SJSA1 (cell line): ENCODE data around the gene DPYD. TPM values are rescaled to one million over a fixed set of nuclear protein-coding genes. Genes with fewer than 3 reads are reported as not detected.

Source experiments
- DNase-seq, 2 experiments: peaks; one replicate each; pipeline ENCODE4 v3.0.0-alpha.2; 2015 to 2020; ENCODE audit warnings: low spot score in 2 of 2, low read depth in 1 of 2
- H3K27ac ChIP-seq: fragments of 250-450 bp; sonication (Bioruptor Pico); 2 replicates; pipeline ENCODE4 v1.5.1; 2020; ENCODE audit warnings: mild to moderate bottlenecking, moderate library complexity
- H3K27me3 ChIP-seq: fragments of 250-450 bp; sonication (Bioruptor Pico); replicated peaks from 2 replicates; pipeline ENCODE4 v1.5.1; 2020; ENCODE audit warnings: mild to moderate bottlenecking, moderate library complexity
- H3K36me3 ChIP-seq: fragments of 250-450 bp; sonication (Bioruptor Pico); 2 replicates; pipeline ENCODE4 v1.5.1; 2020; ENCODE audit warnings: mild to moderate bottlenecking
- H3K4me1 ChIP-seq: fragments of 250-450 bp; sonication (Bioruptor Pico); replicated peaks from 2 replicates; pipeline ENCODE4 v1.6.1; 2021; ENCODE audit warnings: mild to moderate bottlenecking
- H3K4me3 ChIP-seq: fragments of 250-450 bp; sonication (Bioruptor Pico); 2 replicates; pipeline ENCODE4 v1.5.1; 2020; ENCODE audit warnings: mild to moderate bottlenecking
- H3K9me3 ChIP-seq: fragments of 250-450 bp; sonication (Bioruptor Pico); replicated peaks from 2 replicates; pipeline ENCODE4 v1.5.1; 2020; ENCODE audit warnings: mild to moderate bottlenecking
- total RNA-seq: library from RNA; depleted of rRNA; stranded (reverse); fragments of >200 nt; shearing (Covaris generic); gene quantifications from 2 replicates; pipeline ENCODE4 v1.2.3, GENCODE V29; 2014

DPYD gene
- total RNA-seq, 1 experiment from 2014 or later = 31.4 TPM

GRCh38 chr1:97508653-97509218 is 412.1 kb downstream of the DPYD start:
- no peak for DNase-seq
- Histone ChIP-seq H3K4me3 (no peak overlapping the region), H3K27me3 (no peaks in the 10 kb centered on the region), H3K4me1 (no peaks in the 10 kb centered on the region), H3K27ac (no peak overlapping the region), H3K9me3 (no peaks in the 10 kb centered on the region), H3K36me3 (no peaks in the 10 kb centered on the region; the same call in 1 of the 2 replicates)

- Histone ChIP-seq H3K27me3 (no peaks in the 10 kb centered on the region), H3K4me3 (no peak overlapping the region), H3K9me3 (no peaks in the 10 kb centered on the region), H3K4me1 (no peaks in the 10 kb centered on the region), H3K36me3 (no peaks in the 10 kb centered on the region; the same call in 1 of the 2 replicates), H3K27ac (no peak overlapping the region)
- DNase-seq = no peak
Measured at GRCh38 chr1:97507863-97508262, 413.0 kb downstream of the DPYD start.

- H3K4me3 ChIP-seq = no peak overlapping the region
- H3K27ac ChIP-seq = no peak overlapping the region
- no peaks in the 10 kb centered on the region for H3K27me3 ChIP-seq
- DNase-seq = no peak
- H3K36me3 ChIP-seq = no peaks in the 10 kb centered on the region; the same call in 1 of the 2 replicates
- H3K4me1 ChIP-seq = no peaks in the 10 kb centered on the region
- H3K9me3 ChIP-seq = no peaks in the 10 kb centered on the region
Measured at GRCh38 chr1:97506368-97506767, 414.5 kb downstream of the DPYD start.

- H3K36me3 ChIP-seq = no peaks in the 10 kb centered on the region; the same call in 1 of the 2 replicates
- H3K27ac ChIP-seq = no peak overlapping the region
- H3K4me1 ChIP-seq = no peaks in the 10 kb centered on the region
- no peaks in the 10 kb centered on the region for H3K9me3 ChIP-seq
- H3K27me3 ChIP-seq = no peaks in the 10 kb centered on the region
- no peak for DNase-seq
- H3K4me3 ChIP-seq = no peak overlapping the region
Measured at GRCh38 chr1:97505816-97506215, 415.0 kb downstream of the DPYD start.

- no peak for DNase-seq
- Histone ChIP-seq H3K27ac (no peak overlapping the region), H3K27me3 (no peaks in the 10 kb centered on the region), H3K4me3 (no peak overlapping the region), H3K36me3 (no peaks in the 10 kb centered on the region; the same call in 1 of the 2 replicates), H3K9me3 (no peaks in the 10 kb centered on the region), H3K4me1 (no peaks in the 10 kb centered on the region)
Measured at GRCh38 chr1:97505289-97505688, 415.5 kb downstream of the DPYD start.

- H3K27ac ChIP-seq = no peak overlapping the region
- no peaks in the 10 kb centered on the region for H3K4me1 ChIP-seq
- H3K4me3 ChIP-seq = no peak overlapping the region
- no peak for DNase-seq
- H3K36me3 ChIP-seq = no peaks in the 10 kb centered on the region
- H3K9me3 ChIP-seq = no peaks in the 10 kb centered on the region
- no peaks in the 10 kb centered on the region for H3K27me3 ChIP-seq
Measured at GRCh38 chr1:97502360-97502759, 418.5 kb downstream of the DPYD start.

- no peak overlapping the region for H3K4me3 ChIP-seq
- H3K27me3 ChIP-seq = no peaks in the 10 kb centered on the region
- no peak for DNase-seq
- H3K27ac ChIP-seq = no peak overlapping the region
- H3K36me3 ChIP-seq = no peaks in the 10 kb centered on the region
- H3K9me3 ChIP-seq = no peaks in the 10 kb centered on the region
- no peaks in the 10 kb centered on the region for H3K4me1 ChIP-seq
Measured at GRCh38 chr1:97501628-97502027, 419.2 kb downstream of the DPYD start.

GRCh38 chr1:97500760-97501159 is 420.1 kb downstream of the DPYD start:
- no peaks in the 10 kb centered on the region for H3K9me3 ChIP-seq
- no peak overlapping the region for H3K27ac ChIP-seq
- H3K27me3 ChIP-seq = no peaks in the 10 kb centered on the region
- H3K36me3 ChIP-seq = no peaks in the 10 kb centered on the region
- no peak overlapping the region for H3K4me3 ChIP-seq
- no peaks in the 10 kb centered on the region for H3K4me1 ChIP-seq
- DNase-seq = no peak

- no peak for DNase-seq
- Histone ChIP-seq H3K4me3 (no peak overlapping the region), H3K27me3 (no peaks in the 10 kb centered on the region), H3K9me3 (no peaks in the 10 kb centered on the region), H3K36me3 (no peaks in the 10 kb centered on the region), H3K27ac (no peak overlapping the region), H3K4me1 (no peaks in the 10 kb centered on the region)
Measured at GRCh38 chr1:97499667-97500066, 421.2 kb downstream of the DPYD start.

GRCh38 chr1:97489834-97490233 is 431.0 kb downstream of the DPYD start:
- H3K27me3 ChIP-seq = no peaks in the 10 kb centered on the region
- H3K9me3 ChIP-seq = no peaks in the 10 kb centered on the region
- no peaks in the 10 kb centered on the region for H3K36me3 ChIP-seq
- no peak for DNase-seq
- H3K27ac ChIP-seq = no peak overlapping the region
- no peak overlapping the region for H3K4me3 ChIP-seq
- H3K4me1 ChIP-seq = no peaks in the 10 kb centered on the region

GRCh38 chr1:97488530-97488929 is 432.3 kb downstream of the DPYD start:
- no peak overlapping the region for H3K27ac ChIP-seq
- no peaks in the 10 kb centered on the region for H3K27me3 ChIP-seq
- no peak overlapping the region for H3K4me3 ChIP-seq
- no peak for DNase-seq
- no peaks in the 10 kb centered on the region for H3K9me3 ChIP-seq
- H3K4me1 ChIP-seq = no peaks in the 10 kb centered on the region
- H3K36me3 ChIP-seq = no peaks in the 10 kb centered on the region

- Histone ChIP-seq H3K9me3 (no peaks in the 10 kb centered on the region), H3K4me1 (no peaks in the 10 kb centered on the region), H3K27ac (no peak overlapping the region), H3K4me3 (no peak overlapping the region), H3K36me3 (0 out of 2 replicates have a peak, but pooled peaks cover 4% of the 10 kb centered on the region), H3K27me3 (no peaks in the 10 kb centered on the region)
- no peak for DNase-seq
Measured at GRCh38 chr1:97482022-97482421, 438.8 kb downstream of the DPYD start.

GRCh38 chr1:97467445-97467844 is 453.4 kb downstream of the DPYD start:
- DNase-seq = no peak
- no peaks in the 10 kb centered on the region; the same call in none of the 2 replicates for H3K9me3 ChIP-seq

GRCh38 chr1:97464305-97464704 is 456.5 kb downstream of the DPYD start:
- no peaks in the 10 kb centered on the region for H3K4me1 ChIP-seq
- no peak overlapping the region for H3K4me3 ChIP-seq
- H3K27ac ChIP-seq = no peak overlapping the region
- no peaks in the 10 kb centered on the region; the same call in none of the 2 replicates for H3K9me3 ChIP-seq
- H3K27me3 ChIP-seq = no peaks in the 10 kb centered on the region
- H3K36me3 ChIP-seq = no peaks in the 10 kb centered on the region
- DNase-seq = no peak

More at GRCh38 chr1:97467445-97467844, 453.4 kb downstream of the DPYD start:
- no peaks in the 10 kb centered on the region for H3K4me1 ChIP-seq
- H3K27me3 ChIP-seq = no peaks in the 10 kb centered on the region
- H3K36me3 ChIP-seq = no peaks in the 10 kb centered on the region
- no peak overlapping the region for H3K4me3 ChIP-seq
- no peak overlapping the region for H3K27ac ChIP-seq

- Histone ChIP-seq H3K9me3 (no peaks in the 10 kb centered on the region; the same call in none of the 2 replicates), H3K27me3 (no peaks in the 10 kb centered on the region), H3K36me3 (no peaks in the 10 kb centered on the region), H3K4me1 (no peaks in the 10 kb centered on the region), H3K27ac (no peak overlapping the region), H3K4me3 (no peak overlapping the region)
- no peak for DNase-seq
Measured at GRCh38 chr1:97461782-97462181, 459.1 kb downstream of the DPYD start.
